Measurements from ENCODE around the gene ZMAT3.

ZMAT3 gene

GRCh38 chr3:179073816-179074215 lies 2.2 kb upstream of the ZMAT3 start:
- DNase-seq (ENCODE audit: low read depth), result no peak
- H3K4me3 ChIP-seq (ENCODE audit: low read depth, low read length), result no peak overlapping the region
- no peak for TF ChIP-seq CTCF (IDR thresholded peaks at IDR 0.05; ENCODE audit: low read depth, low read length, missing control alignments)
- in situ Hi-C loops (cut with HindIII; ENCODE audit: low sequenced_read_pairs), result no loop called here

- no peak for TF ChIP-seq CTCF (IDR thresholded peaks at IDR 0.05; ENCODE audit: low read depth, low read length, missing control alignments)
- H3K4me3 ChIP-seq (ENCODE audit: low read depth, low read length), result peak overlapping the region; percentile 85
- DNase-seq (ENCODE audit: low read depth), result no peak
- in situ Hi-C loops (cut with HindIII; ENCODE audit: low sequenced_read_pairs), result no loop called here
Observed at GRCh38 chr3:179072100-179072438, 460 bp upstream of the ZMAT3 start.

- TF ChIP-seq CTCF (IDR thresholded peaks at IDR 0.05; ENCODE audit: low read depth, low read length, missing control alignments), result no peak
- DNase-seq (ENCODE audit: low read depth), result no peak
- peak overlapping the region; percentile 85 for H3K4me3 ChIP-seq (ENCODE audit: low read depth, low read length)
- in situ Hi-C loops (cut with HindIII; ENCODE audit: low sequenced_read_pairs), result no loop called here
Observed at GRCh38 chr3:179071027-179071322, 634 bp downstream of the ZMAT3 start.

GRCh38 chr3:179069762-179070390 lies 1.7 kb downstream of the ZMAT3 start:
- H3K4me3 ChIP-seq (ENCODE audit: low read depth, low read length), result peak overlapping the region; percentile 85

GRCh38 chr3:179068779-179069530 lies 2.7 kb downstream of the ZMAT3 start:
- peak overlapping the region; percentile 85 for H3K4me3 ChIP-seq (ENCODE audit: low read depth, low read length)

More at GRCh38 chr3:179069762-179070390, 1.7 kb downstream of the ZMAT3 start:
- TF ChIP-seq CTCF (IDR thresholded peaks at IDR 0.05; ENCODE audit: low read depth, low read length, missing control alignments), result no peak
- in situ Hi-C loops (cut with HindIII; ENCODE audit: low sequenced_read_pairs), result no loop called here
- no peak for DNase-seq (ENCODE audit: low read depth)

GRCh38 chr3:179067839-179068238 lies 3.8 kb downstream of the ZMAT3 start:
- H3K4me3 ChIP-seq (ENCODE audit: low read depth, low read length), result no peak overlapping the region
- in situ Hi-C loops (cut with HindIII; ENCODE audit: low sequenced_read_pairs), result no loop called here
- DNase-seq (ENCODE audit: low read depth), result no peak
- no peak for TF ChIP-seq CTCF (IDR thresholded peaks at IDR 0.05; ENCODE audit: low read depth, low read length, missing control alignments)

More at GRCh38 chr3:179068779-179069530, 2.7 kb downstream of the ZMAT3 start:
- peak; percentile 58 for TF ChIP-seq CTCF (IDR thresholded peaks at IDR 0.05; ENCODE audit: low read depth, low read length, missing control alignments)
- no peak for DNase-seq (ENCODE audit: low read depth)
- in situ Hi-C loops (cut with HindIII; ENCODE audit: low sequenced_read_pairs), result no loop called here

Data from astrocyte of the cerebellum (primary cell).